ENCODE data around the gene VTA1.
"Not testable (repeated sequence)": the region's sequence is repeated elsewhere in the genome, so short reads cannot be mapped to it uniquely, and the experiment has no call there.

The VTA1 gene

DNA sequence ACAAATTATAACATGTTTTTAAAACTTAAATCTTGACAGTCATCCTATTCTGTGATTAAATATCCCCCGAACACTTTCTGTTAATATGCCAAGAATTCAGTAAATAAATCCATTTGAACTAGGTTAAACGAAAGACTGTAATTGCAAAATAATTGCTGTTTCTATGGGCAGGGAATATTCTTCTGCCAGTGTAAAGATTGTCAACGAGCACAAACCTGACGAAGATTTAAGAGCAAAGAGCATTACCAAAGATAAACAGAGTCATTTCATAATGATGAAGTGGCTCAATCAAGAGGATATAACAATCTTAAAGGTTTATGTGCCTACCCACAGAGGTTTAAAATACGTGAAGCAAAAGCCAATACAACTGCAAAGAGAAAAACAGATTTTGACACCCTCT is 78.5 kb downstream of the VTA1 start:
- DNase-seq (ENCODE audit: low read depth), result no peak

DNA sequence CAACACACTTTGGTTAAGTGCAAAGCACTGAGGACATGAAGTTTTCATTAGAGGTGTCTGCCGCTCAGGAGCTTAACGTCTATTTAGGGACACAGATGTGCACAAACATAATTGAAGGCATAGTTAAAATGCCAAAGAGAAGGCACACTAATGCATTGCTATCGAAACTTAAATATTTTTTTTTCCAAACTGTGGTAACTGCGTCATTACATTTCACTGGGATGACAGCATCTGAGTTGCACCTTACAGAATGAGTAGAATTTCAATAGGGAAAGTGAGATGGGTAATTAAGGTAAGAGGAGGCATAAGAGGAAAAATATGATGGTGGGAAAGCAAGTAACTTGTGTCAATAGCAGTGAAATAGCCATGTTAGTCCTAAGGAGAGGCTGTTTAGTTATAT is 79.7 kb downstream of the VTA1 start:
- no peak for DNase-seq (ENCODE audit: low read depth)

DNA sequence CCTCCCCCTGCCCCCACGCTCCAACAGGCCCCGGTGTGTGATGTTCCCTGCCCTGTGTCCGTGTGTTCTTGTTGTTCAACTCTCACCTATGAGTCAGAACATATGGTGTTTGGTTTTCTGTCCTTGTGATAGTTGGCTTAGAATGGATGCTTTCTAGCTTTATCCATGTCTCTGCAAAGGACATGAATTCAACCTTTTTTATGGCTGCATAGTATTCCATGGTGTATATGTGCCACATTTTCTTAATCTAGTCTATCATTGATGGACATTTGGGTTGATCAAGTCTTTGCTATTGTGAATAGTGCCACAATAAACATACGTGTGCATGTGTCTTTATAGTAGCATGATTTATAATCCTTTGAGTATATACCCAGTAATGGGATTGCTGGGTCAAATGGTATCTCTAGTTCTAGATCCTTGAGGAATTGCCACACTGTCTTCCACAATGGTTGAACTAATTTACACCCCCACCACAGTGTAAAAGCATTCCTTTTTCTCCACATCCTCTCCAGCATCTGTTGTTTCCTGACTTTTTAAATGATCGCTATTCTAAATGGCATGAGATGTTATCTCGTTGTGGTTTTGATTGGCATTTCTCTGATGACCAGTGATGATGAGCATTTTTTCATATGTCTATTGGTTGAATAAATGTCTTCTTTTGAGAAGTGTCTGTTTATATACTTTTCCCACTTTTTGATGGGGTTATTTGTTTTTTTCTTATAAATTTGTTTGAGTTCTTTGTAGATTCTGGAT is 82.6 kb downstream of the VTA1 start:
- not testable (repeated sequence) for DNase-seq (ENCODE audit: low read depth)

DNA sequence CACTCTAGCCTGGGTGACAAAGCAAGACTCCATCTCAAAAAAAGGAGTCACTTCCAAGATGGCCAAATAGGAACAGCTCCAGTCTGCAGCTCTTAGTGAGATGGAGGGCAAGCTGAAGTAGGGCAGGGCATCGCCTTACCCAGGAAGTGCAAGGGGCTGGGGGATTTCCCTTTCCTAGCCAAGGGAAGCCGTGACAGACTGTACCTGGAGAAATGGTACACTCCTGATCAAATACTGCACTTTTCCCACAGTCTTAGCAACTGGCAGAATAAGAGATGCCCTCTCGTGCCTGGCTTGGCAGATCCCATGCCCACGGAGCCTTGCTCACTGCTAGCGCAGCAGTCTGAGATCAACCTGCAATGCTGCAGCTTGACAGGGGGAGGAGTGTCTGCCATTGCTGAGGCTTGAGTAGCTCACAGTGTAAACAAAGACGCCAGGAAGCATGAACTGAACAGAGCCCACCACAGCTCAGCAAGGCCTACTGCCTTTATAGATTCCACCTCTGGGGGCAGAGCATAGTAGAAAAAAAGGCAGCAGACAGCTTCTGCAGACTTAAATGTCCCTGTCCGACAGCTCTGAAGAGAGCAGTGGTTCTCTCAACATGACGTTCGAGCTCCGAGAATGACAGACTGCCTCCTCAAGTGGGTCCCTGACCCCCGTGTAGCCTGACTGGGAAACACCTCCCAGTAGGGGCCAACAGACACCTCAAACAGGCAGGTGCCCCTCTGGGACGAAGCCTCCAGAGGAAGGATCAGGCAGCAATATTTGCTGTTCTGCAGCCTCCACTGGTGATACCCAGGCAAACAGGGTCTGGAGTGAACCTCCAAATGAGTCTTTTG is 85.4 kb downstream of the VTA1 start:
- not testable (repeated sequence) for DNase-seq (ENCODE audit: low read depth)

DNA sequence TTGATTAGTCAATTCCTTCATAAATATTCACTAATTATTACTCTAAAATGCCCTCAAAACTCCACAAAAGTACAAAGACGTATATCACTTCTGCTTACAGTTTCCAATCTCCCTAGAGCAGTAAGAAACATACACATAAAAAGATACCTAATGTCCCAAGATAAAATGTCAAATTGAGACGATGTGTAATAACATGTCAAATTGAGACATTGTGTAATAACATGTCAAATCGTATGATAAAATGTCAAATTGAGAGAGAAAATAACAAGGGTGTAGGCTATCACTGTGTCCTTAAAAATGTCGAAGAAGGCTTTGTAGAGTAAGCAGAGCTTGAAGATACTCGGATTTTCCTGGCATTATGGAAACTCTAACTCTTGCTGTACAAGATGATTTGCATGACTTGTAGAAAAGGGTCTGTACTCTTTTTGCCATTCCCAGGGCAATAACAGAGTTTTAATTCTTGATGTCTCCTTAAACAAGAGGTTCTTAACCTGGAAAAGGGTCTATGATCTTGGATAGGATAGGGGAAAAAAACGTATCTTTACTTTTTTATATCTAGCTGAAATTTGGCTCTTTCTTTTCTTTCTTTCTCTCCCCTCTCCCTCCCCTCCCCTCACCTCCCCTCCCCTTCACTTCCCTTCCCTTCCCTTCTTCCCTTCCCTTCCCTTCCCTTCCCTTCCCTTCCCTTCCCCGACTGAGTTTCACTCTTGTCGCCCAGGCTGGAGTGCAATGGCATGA is 87.1 kb downstream of the VTA1 start:
- no peak for DNase-seq (ENCODE audit: low read depth)

DNA sequence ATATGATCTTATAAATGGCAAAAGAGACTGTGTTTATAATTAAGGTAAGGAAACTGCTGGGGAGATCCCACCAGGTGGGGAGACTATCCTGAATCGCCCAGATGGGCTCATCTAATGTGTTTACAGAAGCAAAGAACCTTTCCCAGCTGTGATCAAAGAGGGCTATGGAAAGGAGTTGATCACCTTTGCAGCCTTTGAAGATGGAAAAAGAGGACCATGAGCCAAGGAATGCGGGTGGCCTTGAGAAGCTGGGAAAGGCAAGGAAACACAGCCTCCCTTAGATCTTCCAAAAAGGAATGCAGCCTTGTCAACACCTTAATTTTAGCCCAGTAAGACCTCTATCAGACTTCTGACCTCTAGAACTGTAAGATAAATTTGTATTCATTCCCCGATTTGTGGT is 88.2 kb downstream of the VTA1 start:
- DNase-seq (ENCODE audit: low read depth), result no peak

DNA sequence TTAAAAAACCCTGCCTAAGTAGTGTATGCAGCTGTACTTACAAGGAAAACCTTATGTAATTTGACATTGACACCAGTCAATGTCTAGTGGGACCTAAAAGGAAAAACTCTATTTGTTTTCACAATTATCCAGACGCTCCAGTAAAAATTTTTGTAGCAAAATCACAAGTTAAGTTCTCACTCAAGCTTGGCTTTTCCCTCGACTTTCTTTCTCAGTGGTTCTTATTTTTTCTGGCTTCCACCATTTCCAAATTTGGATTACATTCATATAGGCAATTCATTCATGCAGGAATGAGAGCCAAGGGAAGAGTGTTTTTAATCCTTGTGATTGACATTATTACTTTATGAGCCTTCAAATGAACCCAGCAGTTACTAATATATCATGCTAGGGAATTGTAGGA is 88.7 kb downstream of the VTA1 start:
- DNase-seq (ENCODE audit: low read depth), result no peak

DNA sequence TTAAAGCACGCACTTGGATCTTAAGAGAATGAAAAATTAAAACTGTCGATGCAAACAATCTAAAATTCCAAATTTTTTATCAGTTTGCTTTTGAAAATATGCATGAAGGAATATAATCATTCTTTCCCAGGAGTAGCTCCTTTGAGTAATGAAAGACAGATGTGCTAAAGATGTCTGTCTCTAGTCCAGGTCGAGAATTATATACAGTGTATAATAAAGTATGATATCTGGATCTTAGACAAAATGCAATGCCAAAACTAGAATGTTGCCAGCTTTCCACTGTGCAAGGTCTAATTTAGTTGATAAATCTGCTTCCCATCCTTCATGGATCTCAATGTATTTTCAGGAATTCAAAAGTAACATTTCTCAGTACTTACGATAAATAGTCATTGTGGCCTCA is 89.6 kb downstream of the VTA1 start:
- no peak for DNase-seq (ENCODE audit: low read depth)

DNA sequence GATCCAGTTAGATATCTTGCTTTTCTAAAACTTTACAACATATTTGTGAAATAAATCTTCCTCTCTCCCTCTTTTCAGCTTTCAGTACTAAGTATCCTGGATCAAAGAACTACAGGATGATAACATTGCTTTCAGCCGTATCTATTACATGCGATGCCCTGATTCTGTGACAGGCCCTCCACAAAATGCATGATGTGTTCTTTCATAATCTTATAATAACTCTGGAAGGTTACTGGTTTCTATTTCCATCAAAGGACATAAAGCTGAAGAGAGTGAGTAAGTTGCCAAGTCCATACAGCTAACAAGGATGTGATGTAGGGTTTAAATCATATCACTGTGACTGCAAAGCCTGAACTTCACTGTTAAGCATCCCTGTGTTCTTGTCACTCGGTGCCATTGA is 91.8 kb downstream of the VTA1 start:
- no peak for DNase-seq (ENCODE audit: low read depth)

DNA sequence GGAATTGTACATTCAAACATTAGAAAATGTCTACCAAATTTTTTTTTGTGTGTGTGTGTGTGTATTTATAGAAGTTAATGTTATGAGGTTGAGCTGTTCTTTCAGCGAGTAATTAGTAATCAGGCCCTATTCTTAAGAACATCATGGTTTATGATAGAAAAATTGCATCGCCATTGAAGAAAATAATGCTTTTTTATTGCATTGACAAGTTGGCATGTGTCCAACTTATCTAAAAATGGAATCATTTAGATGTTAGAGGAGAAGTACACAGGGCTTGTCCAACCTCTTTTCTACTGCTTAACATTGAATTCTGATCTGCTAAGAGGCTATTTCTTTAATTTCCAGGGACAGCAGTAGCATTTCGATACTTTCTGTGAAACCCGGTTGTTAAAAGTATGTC is 93.1 kb downstream of the VTA1 start:
- no peak for DNase-seq (ENCODE audit: low read depth)

DNA sequence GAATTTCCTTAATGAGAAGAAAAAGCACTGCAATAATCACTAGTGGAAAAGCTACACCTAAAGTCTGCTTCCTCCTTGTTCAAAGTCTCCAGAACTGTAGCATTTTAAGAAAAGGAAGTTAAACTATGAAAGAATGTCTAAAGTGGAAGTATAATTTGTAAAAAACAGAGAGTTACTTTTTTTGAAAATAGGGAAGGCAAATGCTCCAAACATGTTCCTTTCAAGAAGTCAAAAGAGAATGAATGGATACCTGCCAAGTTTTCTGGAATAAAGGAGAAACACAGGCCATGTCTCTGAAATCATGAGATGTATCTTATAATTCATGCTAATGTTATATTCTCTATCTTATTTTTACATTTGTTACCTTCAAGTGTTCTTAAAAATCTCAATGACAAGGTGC is 94.0 kb downstream of the VTA1 start:
- DNase-seq (ENCODE audit: low read depth), result no peak

DNA sequence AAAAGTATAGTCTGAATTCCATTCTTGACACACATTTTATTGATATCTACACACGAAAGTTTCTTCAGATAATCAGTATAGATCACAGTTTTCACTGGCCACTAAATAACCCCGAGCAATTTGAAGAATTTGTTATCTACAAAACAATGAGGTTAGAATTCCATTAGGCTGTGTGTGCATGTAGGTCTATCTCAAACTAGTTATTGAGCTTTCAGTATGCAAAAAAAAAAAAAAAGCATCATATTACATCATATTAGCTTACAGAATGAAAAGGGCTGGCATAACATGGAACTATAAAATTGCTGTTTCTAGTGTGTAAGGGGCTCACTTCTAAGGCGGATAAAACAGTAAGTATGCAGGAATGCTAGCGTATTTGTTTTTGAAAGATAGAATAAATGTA is 95.2 kb downstream of the VTA1 start:
- no peak for DNase-seq (ENCODE audit: low read depth)

DNA sequence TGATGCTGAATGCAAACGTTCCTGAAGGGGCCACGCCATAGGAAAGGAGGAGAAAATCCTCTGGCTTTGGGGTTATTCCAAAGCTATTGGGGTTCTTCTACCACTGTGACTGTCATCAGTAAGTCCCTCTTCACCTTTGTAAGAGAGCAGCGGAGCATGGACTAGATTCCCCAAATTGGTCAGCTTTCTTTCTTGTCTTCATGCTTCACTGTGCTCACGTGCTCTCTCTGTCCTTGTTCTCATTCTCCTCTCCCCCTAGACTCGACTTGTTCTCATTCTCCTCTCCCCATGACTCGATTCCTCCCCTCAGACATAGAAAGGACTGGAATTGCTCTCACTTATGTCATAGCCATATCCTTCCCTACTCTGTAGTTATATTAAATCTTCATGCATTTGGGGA is 99.9 kb downstream of the VTA1 start:
- no peak for DNase-seq (ENCODE audit: low read depth)

DNA sequence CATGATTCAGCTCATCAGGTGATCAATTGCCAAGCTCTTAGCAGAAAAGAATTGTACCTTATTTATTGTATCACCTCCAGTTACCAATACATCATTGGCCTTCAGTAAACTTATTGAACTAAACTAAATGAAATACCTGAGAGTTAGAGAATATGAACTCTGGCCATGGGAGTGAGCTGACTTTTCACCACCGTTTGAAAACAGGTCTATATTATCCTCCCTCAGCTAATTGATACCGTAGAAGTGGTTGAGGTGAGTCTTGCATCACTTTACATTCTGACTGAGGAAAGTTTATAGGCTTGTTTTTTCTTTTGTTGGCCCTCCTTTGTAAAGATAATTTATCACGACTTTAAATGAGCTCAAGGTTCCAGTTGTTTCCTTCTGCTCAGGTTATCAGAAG is 102.2 kb downstream of the VTA1 start:
- DNase-seq (ENCODE audit: low read depth), result no peak

DNA sequence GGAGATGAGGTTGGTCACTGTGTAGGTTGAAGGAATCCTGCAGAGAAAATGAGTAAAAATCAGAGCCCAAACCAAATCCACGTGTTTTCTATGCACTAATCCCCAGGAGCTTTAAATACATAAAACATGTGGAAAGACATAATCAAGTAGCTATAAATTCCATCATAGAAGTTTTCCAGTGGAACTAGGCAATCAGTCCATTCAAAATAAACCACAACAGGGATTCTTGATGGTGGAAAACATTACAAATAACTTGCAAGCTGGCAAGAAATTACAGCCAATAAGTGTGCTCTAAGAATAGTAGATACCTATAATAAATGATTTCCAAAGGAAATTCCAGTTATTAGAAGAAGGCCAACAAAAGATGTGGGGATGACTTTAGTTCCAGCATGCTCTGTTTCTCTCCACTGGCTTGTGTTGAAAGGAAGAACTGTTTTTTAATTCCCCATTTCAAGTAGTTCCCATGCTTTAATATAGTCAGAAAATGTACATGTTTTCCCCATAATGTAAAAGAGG is 104.9 kb downstream of the VTA1 start:
- no peak for DNase-seq (ENCODE audit: low read depth)

DNA sequence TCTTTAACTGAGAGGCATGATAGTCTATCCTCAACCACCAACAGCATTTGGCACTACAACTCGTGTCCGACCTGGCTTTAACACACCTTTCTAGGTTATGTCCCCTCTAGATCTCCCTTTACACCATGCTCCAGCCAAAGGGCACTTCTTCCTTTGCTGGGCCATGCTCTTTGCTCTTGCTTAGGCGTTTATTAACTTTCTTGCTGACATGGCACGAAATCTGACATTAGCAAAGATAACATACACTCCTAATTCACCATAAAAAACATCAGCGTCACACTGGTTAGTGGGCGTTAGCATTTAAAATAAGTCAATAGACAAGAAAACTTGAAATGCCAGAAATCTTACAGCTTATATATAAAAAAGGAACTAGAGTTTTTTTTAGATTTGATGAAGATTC is 107.5 kb downstream of the VTA1 start:
- DNase-seq (ENCODE audit: low read depth), result no peak

DNA sequence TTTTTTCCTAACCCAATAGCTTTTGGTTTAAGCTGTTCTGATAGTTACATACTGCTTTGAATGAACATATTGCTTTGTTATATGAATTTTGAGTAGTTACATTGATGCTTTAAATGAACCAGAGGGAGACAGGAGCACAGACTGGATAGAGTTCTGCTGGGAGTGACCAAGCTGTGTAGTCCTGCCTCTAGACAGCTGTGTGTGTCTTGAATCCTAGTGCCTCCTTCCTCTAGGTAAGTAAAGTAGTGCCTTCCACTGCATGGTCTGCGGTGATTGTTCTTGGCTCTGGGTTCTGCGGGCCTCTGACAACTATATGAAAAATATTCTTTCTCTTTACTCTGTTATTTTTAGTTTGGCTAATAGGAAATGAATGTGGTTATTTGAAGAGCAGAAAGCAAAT is 108.7 kb downstream of the VTA1 start:
- DNase-seq (ENCODE audit: low read depth), result no peak

DNA sequence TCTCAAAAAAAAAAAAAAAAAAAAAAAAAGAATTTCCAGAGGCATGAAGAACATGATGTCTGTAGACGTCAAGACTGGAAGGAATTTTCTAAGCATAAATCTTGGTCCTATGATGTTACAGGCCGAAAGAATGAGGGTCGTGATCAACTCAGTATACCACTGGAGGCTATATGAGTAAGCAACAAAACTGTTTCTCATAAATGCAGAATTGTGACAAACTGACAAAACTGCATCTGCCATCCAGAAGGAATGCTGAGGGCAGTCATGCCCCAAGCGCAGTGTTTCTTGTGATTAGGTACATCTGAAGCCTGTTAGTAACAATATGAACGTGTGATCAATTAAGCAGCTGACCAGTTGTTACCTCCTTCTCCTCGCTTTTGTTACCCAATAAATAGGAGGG is 111.2 kb downstream of the VTA1 start:
- DNase-seq (ENCODE audit: low read depth), result no peak

DNA sequence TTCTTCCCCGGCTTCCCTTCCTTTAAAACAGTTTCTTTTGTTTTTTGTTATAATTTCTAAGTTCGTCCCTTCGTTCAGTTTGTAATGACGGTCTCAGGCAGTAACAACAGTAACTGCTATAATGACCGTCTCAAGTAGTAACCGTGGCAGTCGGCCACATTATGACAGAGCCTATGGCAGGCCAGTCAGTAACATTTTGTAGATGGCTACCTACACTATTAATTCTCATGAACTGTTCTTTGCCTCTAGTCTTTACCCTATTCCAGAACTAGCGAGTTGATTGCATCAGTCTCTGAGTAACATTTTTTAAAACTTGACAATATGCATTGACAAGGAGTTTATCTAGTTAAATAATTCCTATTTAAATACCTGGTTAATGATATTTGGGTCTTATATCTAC is 111.7 kb downstream of the VTA1 start:
- DNase-seq (ENCODE audit: low read depth), result no peak

DNA sequence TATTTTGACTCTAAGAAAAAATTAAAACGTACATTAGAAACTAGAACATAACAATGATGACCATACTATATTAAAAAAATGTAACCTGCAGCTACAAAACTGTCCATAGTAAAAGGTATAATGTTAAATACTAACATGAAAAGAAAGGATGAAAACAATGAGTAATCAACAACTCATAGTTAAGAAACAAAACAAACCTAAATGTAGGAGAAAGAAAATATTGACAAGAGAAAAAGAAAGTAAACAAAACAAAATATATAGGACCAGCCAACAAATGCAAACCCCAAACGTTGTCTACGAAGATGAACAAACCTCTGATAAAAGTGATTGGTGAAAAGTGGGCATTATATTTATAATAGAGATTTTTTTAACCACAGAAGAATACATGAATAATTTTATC is 113.7 kb downstream of the VTA1 start:
- DNase-seq (ENCODE audit: low read depth), result no peak

DNA sequence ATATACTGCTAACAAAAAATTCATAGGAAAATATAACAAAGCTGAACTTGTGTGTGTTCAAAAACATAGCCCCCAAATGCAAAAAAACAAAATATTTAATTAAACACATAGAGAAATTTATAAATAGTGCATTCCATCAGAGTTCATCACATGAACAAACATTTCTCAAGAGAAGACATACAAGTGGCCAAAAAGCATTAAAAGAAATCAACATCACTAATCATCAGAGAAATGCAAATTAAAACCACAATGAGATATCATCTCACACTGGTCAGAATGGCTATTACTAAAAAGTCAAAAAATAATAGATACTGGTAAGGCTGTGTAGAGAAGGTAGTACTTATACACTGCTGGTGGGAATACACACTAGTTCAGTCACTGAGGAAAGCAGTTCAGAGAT is 115.2 kb downstream of the VTA1 start:
- DNase-seq (ENCODE audit: low read depth), result no peak

DNA sequence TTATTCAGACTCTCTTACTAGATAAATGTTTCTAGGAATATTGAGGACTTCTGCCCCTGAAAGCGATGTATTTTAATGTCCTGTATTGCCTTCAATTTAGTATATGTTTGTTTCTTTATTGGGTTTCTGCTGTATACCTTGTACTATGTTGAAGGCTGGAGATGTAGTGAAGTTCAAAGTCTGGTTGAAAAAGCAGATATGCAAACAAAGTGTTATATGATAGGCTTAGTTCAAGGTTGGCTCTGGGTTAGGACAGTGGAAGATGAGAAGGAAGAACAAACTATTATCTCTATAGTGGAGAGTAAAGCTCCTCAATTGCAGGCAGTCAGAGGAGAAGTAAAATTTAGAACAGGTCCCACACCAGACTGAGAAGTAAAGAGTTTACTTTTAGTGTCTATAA is 118.4 kb downstream of the VTA1 start:
- DNase-seq (ENCODE audit: low read depth), result no peak

DNA sequence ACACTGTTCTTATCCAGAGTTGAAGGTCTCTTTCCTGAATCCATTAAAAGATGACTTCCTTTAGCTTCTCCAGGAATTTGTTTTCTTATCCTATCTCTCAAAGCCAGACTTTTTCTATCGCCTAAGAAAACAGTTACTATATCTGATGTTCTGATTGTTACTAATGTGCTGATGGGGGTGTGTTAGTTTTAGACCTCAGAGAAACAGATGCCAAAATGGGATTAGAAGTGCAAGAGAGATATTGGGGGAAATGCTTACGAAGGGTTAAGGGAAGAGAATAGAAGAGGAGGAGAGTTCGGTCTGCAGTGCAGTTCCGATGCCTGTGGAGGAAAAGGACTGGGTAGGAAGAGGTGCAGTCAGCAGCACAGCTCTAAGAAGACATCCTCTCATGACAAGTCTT is 119.0 kb downstream of the VTA1 start:
- no peak for DNase-seq (ENCODE audit: low read depth)
